Rectal smooth muscle tissue (tissue), 1 donor: ENCODE measurements around the gene LARP4B.
"Not testable (repeated sequence)": the region's sequence is repeated elsewhere in the genome, so short reads cannot be mapped to it uniquely, and the experiment has no call there.

ENCODE experiments used
- H3K27ac ChIP-seq: one replicate; pipeline ENCODE4 v1.7.0; 2013; ENCODE audit warnings: low read depth, low read length, inconsistent platforms
- H3K27me3 ChIP-seq: one replicate; pipeline ENCODE4 v1.7.0; 2013; ENCODE audit warnings: low read length; ENCODE audit not compliant: control insufficient read depth, insufficient read depth
- H3K36me3 ChIP-seq: one replicate; pipeline ENCODE4 v1.7.0; 2013; ENCODE audit warnings: low read length; ENCODE audit not compliant: control insufficient read depth, insufficient read depth
- H3K4me1 ChIP-seq: one replicate; pipeline ENCODE4 v1.7.0; 2013; ENCODE audit warnings: low read length; ENCODE audit not compliant: control insufficient read depth, insufficient read depth
- H3K4me3 ChIP-seq: one replicate; pipeline ENCODE4 v1.7.0; 2013; ENCODE audit warnings: low read length
- H3K9ac ChIP-seq: one replicate; pipeline ENCODE4 v1.7.0; 2013; ENCODE audit warnings: low read length

The LARP4B gene

DNA sequence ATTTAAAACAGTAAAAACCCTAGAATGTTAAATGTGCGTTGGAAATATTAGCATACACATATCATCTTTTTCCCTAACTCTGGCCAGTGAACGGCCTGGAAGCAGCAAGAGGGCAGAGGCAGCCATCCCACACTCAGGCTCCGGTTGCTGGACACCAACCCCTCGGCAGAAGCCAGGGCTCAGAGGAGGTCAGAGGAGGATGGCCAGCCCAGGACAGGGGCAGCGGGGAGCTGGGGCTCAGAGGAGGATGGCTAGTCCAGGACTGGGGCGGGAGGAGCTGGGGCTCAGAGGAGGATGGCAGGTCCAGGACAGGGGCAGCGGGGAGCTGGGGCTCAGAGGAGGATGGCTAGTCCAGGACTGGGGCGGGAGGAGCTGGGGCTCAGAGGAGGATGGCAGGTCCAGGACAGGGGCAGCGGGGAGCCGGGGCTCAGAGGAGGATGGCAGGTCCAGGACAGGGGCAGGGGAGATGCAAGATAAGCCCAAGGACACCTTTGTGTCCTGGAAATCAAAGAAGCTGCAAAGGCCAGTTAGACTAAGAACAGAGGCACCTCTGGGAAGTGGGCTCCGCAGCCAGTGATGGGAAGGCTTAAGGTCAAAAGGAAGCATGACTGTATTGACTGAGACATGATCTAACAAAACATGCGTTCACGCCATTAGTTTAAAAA, 161.3 kb downstream of the LARP4B start:
- H3K9ac ChIP-seq, H3K27me3 ChIP-seq, H3K4me1 ChIP-seq, H3K4me3 ChIP-seq, H3K27ac ChIP-seq, H3K36me3 ChIP-seq: not testable (repeated sequence)

DNA sequence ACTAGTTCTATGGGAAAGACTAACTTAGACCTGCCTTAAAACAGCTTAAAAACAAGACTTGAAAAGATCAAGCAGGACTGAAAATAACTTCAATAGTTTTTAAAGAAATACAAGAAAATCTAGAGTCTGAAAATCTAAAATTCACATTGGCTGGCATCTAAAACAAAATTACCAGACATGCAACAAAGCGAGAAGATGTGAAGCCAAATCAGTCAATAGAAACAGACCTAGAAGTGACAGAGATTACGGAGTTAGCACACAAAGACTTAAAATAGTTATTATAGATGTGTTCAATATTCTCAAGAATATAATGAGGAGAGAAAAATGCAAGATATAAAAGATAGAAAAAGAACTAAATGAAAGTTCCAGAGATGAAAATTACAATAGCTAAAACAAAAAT, 163.7 kb downstream of the LARP4B start:
- H3K27me3 ChIP-seq, result no peaks in the 10 kb centered on the region
- H3K4me3 ChIP-seq, result no peak overlapping the region
- H3K36me3 ChIP-seq, result no peaks in the 10 kb centered on the region
- no peak overlapping the region for H3K27ac ChIP-seq
- H3K9ac ChIP-seq, result no peak overlapping the region
- no peaks in the 10 kb centered on the region for H3K4me1 ChIP-seq

DNA sequence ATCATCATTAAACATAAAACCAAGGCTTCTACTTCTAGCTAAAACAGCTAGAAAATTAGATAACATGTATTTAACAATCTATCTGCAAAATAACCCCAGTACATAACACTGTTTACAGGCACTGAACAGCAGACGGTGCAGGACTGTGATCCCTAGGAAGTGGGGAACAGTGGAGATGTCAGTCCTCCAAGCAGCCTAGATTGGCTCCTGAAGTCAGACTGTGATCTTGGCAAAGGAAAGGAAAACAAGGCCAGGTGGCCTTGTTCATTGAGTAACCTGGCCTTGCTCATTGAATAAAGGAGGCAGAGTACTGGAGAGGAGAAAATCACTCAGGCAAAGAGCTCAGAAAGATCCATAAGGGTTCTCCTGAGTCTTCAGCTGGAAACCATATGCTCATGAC, 164.3 kb downstream of the LARP4B start:
- Histone ChIP-seq H3K36me3 (no peaks in the 10 kb centered on the region), H3K9ac (no peak overlapping the region), H3K27me3 (no peaks in the 10 kb centered on the region), H3K4me3 (no peak overlapping the region), H3K27ac (no peak overlapping the region), H3K4me1 (no peaks in the 10 kb centered on the region)

DNA sequence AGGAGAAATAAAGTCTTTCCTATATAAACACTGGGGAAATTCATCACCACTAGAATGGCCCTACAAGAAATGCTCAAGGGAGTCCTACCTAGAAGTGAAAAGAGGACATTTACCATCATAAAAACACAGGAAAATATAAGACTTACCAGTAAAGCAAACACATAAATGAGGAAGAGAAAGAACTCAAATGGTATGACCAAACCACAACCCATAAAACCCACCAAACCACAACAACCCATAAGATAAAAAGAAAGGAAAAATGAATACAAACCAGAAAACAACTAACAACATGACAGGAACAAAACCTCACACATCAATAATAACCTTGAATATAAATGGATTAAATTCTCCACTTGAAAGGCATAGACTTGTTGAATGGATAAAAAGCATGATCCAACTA, 170.1 kb downstream of the LARP4B start:
- Histone ChIP-seq H3K4me1 (no peaks in the 10 kb centered on the region), H3K27ac (no peak overlapping the region)

DNA sequence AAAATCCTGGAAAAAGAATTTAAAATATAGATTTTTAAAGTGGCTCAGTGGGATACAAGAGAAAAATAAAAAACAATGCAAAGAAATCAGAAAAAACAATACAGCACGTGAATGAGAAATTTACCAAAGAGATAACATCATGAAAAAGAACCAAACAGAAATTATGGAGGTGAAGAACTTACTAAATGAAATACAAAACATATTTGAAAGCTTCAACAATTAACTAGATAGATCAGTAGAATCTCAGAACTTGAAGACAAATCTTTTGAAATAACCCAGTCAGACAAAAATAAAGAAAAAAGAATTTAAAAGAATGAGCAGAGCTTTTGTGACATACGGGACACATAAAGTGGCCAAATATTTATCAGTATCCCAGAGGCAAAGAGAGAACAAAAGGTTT, 170.9 kb downstream of the LARP4B start:
- no peak overlapping the region for H3K27ac ChIP-seq

More for the DNA sequence above, 170.1 kb downstream of the LARP4B start:
- Histone ChIP-seq H3K36me3 (no peaks in the 10 kb centered on the region), H3K9ac (no peak overlapping the region), H3K27me3 (no peaks in the 10 kb centered on the region), H3K4me3 (no peak overlapping the region)

DNA sequence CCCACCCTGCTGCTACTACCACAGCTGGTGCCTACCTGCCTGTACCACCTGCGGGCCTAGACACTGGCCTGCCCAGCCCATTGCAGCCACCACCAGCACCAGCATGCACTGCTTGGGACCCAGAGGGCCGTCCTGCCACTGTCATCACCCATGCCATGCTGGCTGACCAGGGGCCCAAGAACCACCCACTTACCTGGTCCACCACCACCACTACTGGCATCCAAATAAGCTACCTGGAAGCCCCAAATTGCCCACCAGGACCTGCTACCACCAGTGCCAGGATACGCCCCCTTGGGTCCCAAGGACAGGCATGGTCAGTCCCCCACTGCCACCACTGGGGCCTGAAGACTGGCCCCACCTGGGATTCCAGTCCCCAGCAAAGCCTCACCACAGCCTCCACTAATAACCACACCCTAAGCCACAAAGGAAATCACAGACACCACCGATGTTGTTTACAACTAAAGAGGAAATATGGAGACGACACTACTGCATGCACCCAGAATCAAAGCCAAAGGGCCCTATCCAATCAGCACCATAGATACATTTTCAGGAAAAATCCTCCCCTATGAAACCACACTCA, 171.5 kb downstream of the LARP4B start:
- H3K27me3 ChIP-seq, result no peaks in the 10 kb centered on the region
- H3K4me1 ChIP-seq, result no peaks in the 10 kb centered on the region
- no peak overlapping the region for H3K27ac ChIP-seq
- H3K36me3 ChIP-seq, result no peaks in the 10 kb centered on the region
- no peak overlapping the region for H3K9ac ChIP-seq
- no peak overlapping the region for H3K4me3 ChIP-seq

More for the DNA sequence above, 170.9 kb downstream of the LARP4B start:
- Histone ChIP-seq H3K4me3 (no peak overlapping the region), H3K4me1 (no peaks in the 10 kb centered on the region), H3K27me3 (no peaks in the 10 kb centered on the region), H3K9ac (no peak overlapping the region), H3K36me3 (no peaks in the 10 kb centered on the region)
